Hindlimb muscle (tissue), 1 donor: ENCODE measurements around the gene DAND5. TPM values are rescaled to one million over a fixed set of nuclear protein-coding genes. Genes with fewer than 3 reads are reported as not detected.
A peak's percentile ranks its signal among the peaks of the same experiment; 100 is the strongest.

Source experiments
- DNase-seq: peaks from one replicate; pipeline ENCODE4 v3.0.0-alpha.2; 2013
- polyA plus RNA-seq: library from polyadenylated mRNA; unstranded; fragments of 120-200 nt; gene quantifications from one replicate; pipeline ENCODE4 v1.2.1, GENCODE V29; 2013; ENCODE audit not compliant: insufficient read length

DAND5 gene
- polyA plus RNA-seq, 1 donor: 0.18 TPM

DNA sequence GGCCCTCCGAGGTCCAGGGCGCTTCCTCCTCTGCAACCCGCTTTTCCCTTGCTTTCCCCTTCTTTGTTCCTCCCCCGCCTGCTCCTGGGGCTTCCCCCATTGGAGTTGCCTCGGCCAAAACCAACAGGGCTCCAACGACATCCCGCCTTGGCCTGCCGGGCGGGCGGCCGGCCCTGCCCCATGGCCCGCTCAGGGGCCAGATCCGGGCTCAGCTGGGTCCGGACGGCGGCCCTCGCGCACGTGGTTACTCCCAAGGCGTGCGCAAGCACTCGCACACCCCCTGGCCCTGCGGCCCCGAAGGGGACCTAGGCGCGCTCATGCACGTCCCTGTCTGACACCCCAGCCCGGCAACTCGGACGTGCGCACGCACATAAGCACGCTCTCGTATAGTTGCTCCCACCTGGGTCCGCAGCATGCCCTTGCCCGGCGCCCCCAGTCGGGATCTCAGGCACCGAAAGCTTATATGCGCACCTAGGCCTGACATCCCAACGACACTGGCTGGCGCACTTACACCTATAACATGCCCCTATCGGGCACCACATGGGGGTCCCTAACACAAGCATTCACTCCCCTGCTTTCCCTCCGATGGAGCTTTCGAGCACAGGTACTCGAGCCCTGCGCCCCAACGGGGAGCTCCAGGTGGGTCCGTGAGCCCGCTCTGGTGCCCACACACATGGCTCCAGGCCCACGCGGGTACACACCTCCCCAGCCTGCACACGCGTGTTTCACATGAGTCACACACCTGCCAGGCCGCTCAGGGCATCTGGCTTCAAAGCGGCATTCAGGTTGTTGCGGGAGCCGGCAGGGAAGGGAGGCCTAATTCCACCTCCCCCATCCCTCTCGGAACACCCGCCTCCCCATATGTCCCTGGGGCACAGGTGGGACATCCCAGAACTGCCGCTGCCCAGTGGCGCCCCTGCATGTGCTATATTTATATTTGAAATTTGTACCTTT lies 40.9 kb downstream of the DAND5 start:
- DNase-seq: no peak

DNA sequence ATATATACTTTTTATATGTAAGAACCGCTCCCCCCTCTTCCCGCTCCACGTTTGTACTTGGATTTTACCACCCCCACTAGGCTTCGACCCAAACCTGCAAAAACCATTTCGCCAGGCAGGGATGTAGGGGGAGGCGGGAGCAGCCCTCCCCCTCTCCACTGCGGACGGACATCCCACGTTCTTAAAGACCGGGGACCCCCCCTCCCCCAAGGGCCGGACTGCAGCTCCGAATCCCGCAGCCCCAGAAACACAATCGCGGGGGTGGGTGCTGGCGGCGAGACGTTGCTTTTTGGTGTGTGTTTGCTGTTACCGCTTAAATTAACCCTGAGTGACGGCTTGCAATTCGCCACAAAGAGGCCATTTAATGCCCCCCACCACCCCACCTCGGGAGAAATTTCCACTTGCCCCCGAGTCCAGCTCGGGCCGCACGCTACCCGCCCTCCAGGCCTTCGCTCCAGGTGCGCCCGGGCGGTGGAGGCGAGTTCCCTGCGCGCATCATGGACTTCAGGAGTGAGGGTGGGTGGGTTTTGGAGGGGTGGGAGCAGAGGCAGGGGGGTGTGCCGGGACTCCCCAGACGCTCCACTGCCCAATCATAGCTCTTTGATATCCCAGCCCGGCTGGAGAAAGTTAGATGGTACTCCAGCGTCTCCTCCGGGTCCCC lies 41.7 kb downstream of the DAND5 start:
- DNase-seq: peak; percentile 68

DNA sequence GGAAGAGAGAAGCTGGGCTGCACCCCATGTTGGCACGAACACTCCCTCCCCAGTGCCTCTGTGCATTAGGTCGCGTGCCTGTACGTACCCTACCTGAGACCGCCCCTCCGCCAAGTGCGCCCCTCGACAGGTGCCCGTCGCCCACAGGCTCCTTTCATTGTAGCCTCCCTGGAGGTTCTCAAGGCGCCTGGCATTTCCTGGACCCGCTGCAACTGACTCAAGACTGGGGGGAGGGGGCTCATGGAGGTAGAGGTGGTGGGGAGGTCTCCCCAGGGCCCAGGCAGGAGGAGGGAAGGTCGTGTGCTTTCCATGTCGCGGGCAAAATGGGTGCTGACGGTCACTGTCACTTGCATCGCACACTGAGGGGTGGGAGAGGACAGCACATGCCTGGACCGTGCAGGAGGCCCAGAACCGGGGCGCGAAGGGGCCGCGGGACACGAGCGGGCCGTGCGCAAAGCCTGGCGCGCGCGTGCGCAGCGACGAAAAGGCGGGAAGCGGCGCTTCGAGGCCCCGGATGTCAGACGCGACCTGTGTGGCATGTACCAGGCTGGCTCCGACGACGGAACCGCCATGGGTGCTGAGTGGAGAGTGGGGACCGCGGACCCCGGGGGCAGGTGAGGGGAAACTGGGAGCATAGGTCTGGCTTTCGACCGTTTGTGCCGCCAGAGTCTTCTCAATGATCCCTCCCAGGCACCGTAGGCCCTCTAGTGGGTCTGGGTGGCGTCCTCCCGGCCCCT lies 42.4 kb downstream of the DAND5 start:
- no peak for DNase-seq

DNA sequence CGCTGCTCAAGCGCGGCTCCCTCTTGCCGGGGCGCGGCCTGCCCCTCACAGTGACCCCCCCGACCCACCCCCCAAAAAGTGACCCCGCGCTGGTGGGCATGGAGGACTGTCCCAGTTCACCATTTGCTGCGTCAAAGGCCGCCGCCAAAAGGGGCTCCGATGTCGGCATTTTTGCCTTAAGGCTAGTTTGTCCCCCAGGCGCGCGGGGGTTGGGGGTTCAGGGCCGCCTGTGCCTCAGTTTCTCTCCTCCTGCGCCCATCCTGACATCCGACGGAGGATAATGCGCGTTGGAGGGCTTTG lies 43.0 kb downstream of the DAND5 start:
- no peak for DNase-seq

DNA sequence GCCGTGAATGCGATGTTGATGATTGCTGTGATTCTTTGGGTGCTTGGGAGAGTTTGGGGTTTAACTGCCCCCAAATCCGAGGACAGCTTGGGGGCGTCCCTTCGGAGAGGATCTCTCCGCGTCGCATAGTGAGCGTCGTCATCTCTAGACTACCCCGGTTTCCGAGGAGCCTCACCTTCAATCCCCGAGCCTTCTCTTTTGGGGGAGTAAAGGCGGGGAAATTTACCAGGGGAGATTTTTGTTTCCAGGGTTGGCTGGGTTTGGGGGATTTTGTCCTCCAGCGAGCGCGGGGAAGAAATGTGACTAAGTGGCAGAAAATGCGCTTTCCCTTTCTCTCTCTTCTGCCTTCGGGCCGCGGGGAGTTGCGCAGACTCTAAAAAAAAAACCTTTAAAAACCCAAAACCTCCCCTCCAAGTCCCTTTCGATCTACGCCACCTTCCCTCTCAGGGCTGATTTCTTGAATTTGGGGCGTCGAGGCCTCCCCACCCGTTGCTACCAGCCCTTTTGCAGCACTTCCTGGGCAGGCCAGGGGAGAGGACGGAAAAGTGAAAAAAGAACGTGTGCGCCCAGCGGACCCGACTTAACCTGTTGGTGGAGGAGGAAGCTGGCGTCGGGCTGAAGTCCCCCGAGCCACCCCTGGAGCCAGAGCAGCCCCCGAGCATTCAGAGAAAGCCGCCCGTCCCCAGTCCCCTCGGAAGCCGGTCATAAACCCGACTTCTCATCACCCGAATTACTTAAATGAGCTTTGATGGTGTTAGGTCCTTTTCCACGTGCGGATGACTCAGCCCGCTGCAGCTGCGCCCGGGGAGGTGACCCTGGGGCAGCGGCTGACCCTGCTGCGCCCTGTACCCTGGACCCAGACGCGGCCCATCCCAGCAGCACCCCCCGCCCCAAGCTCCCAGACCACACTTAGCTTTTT lies 43.6 kb downstream of the DAND5 start:
- DNase-seq: no peak

DNA sequence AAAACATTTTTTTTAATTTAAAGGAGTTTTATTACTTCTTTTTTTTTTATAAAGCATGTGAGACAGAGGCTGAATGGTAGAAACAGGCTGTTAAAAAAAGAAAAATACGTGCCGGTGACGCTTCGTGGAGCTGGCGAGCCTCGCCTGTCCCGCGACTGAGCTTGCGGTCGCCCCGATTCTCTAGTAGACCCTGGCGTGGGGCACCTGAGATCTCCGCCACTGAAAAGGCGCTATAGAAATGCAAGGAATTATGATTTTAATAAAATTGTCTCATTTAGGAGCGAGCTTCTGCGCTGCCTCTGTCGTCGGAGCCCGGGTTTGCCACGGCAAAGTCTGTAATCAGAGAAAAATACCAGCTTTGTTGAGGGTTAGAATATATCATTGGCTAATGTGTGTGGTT lies 44.3 kb downstream of the DAND5 start:
- no peak for DNase-seq

DNA sequence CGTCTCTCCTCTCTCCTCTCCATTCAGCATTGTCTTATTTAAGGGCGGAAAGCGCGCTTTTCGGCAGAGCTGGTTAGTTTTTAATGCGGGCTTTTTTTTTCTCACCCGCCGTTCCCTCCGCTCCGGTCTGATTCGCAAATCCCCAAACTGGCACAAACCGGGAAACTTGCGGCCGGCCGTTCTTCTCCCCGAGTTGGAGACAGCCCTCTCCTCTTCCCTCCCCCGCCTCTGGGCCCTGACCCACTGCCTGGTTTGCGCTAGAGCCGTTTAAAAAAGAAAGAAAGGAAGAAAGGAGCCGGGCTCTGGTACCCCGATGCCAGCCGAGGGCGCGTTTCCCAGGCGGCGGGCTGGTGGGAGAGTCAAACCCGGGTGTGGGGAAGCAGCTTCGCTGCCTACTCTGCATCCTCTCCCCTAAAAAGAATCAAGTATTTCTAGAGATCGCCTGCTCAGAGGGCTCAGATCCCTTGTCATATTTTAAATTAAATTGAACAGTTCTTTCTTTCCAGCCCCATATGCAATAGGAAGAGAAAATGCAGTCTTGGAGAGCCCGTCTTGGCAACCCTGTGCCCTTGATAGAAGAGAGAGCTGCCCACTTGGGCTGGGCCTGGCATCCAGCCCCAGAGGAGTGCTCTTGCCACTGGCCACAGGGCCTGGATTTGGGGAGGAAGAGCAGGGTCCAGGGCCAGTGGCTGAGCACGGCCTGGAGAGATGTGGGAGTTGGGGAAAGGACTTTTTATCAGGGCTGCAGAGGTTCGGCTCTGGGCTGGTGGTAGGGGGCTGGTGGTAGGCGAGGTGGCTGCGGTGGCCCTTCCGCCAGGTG lies 44.9 kb downstream of the DAND5 start:
- DNase-seq: no peak

DNA sequence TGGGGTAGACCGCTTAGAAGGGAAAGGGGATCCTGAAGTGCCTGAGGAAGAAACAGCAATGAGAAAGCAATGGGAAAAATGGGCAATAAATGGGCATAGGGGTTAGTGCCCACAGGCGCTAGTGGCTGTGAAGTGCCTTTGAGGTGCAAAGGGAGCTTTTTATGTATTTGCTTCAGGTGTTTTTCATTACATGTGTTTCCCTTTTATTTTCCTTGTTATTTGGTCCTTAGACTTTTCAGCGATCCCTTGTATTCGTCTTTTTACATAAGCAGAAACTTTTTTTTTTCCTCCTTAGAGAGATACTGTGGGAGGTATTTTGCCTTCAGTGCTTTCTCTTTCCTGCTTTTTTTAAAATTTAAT lies 45.5 kb downstream of the DAND5 start:
- DNase-seq: no peak

DNA sequence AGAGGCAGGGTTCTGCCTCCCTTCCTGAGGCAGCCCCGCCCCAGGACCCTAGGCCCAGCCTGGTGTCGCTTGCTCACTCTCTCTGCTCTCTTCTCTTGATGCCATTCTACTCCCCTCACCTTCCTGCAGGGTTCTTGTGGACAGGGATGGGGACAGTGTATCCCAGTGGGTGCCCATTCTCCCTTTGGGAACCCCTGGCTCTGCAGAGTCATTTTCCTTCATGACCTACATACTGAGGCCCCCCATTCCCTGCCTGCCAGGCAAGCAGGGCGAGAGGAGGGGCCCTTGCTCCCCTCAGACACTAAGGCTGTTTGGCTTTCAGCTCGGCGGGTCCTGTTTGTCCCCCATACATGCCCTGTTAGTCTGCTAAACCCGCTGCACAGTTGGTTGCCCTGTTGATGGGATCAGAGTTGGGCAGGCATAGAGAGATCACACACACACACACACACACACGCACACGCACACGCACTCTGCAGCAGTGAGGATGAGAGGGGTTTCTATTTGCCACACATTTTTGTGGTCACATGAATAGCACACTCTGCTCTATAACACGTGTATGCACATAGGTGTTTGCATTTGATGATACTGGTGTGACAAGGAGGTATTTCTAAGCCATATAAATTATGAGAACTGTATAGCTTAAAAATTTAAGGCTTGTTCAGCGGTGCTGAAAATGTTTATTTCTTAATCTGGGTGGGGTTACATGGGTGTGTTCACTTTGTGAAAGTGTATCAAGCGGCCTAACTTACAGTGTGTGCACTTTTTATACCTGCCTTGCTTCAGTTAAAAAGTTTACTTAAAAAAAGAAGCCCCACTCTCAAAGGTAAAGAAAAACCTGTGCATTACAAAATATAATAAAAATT lies 46.2 kb downstream of the DAND5 start:
- no peak for DNase-seq

DNA sequence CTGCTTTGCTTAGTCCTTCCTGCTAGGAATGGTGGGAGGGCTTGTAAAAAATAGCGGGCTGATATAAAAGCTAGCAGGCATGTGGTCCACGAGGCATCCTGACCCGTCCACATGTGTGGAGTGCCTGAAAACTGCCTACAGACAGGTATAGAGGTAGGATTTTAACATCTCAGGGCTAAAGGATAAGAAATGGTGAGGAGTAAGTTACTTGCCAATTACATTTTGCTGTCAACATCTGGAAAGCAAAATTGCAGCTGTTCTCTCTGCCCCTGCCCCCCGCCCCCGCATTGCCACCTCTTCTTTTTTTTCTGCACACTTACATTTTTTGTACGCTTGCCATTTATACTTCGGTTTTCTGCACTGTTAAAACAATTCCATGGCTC lies 46.9 kb downstream of the DAND5 start:
- no peak for DNase-seq

DNA sequence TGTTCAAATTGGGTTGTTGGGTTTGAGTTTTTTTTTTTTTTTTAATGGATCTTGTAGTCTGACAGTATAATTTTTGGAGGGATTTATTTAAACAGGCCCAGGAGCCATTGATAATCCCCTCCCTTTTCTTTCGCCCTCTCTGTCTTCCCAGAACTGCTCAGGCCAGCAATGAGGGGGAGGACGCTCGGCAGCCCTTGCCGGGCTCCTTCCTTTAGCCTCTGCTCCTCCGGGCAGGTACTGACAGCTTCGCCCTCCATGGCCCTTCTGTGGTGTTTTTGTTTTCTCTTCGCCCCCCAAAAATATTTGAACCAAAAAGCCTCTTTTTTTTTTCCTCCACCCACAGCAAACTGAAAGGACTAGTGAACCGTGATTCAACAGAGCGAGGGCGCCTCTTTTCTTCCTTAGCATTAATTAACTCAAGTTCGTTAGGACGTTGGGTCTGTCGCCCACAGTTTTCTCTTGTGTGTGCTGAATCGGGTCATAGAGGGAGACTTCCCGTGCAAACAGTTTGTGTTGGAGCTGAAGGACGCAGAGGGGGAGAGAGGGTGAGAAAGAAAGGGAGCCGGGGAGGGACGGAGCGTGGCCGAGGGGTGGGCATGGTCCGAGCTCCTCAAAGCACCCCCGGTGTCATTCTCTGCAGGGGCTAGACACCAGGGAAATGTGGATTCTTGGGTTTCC lies 47.4 kb downstream of the DAND5 start:
- no peak for DNase-seq

DNA sequence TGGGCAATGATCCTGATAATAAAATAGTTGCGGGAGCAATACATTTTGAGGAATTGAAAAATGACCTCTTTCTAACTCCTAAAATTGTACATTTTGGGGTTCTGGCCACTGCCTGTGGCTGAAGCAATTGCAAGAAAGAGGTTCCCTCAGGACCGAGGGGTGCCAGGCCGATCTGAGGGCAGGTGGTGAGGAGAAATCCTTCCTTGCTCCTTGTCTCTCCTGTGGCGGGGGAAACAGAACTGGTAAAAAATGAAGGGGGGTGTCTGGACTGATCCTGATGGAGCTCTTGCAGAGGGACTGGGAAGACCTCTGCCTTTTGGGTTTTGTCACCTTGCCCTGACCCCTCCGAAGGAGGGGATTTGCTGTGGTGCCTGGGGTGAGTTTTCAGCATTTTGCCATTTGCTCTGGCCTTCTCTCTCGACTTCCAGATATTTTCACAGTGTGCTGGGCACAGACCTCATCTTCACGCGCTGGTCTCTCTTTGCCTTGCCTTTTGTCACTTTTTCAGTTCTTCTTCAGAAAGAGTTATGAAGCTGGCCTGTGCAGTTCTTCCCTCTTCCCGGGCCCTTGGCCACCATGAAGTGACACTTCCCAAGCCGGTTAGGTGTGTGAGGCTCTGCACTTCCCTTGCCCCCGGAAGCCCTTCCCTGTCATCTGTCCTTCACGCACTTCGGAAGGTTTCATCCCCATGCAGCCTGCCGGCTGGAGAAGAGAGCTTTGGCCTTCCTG lies 48.1 kb downstream of the DAND5 start:
- DNase-seq: no peak

DNA sequence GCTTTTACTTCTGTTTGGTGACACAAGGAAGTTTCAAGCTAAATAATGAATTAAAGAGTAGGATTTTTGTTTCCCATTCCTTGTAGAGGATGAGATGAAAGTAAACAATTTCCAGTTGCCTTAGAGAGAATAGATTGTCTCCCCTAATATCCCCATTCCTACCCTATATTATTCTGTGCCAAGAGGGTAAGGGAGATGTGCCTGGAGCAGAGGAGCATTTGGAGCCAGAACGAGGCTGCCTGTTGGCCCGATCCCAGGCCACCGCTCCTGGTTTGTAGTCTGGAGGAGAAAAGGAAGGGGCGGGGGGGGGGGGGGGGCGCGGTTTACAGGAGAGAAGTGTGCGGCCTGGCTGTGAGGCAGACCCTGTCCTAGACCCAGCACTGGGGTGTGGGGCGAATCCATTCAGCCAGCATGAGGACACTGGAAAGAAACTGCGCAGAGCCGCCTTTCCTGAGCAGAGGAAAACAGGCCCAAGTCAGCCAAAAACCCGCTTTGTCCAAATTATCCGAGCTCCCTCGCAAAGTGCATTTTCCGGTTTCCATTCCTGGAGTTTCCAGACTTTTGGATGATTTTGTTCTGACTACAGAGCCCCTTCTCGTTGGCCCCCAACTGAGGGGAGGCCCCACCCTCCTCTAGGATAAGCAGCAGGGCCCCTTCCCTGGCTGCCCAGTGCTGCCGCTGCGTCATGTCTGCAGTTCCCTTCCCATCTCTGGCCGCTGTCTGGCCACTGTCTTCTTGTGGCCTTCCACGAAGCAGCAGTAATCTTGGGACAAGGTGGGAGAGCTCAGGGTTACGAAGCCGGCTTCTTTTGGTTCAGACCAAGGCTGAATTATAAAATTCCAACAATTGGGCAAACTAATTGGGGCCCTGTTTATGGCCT lies 48.9 kb downstream of the DAND5 start:
- DNase-seq: peak; percentile 76

DNA sequence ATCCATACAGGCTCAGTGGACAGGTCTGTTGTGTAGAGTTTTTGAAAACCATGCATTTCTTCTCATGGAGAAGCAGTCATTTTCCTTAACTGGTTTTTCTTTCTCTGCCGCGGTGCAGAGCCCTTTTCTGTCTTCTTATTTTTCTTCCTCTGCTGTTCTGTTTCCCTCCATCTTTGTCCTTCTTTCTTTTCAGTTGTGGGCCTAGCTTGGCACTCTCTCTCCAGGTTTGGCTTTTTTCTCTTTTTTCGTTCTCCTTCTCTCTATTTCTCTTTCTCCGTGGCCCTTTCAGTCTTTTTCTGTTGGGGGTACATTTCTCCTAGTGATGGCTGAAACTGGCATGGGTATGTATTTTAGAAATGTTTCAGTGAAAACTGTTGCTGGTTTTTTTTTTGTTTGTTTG lies 50.0 kb downstream of the DAND5 start:
- no peak for DNase-seq

DNA sequence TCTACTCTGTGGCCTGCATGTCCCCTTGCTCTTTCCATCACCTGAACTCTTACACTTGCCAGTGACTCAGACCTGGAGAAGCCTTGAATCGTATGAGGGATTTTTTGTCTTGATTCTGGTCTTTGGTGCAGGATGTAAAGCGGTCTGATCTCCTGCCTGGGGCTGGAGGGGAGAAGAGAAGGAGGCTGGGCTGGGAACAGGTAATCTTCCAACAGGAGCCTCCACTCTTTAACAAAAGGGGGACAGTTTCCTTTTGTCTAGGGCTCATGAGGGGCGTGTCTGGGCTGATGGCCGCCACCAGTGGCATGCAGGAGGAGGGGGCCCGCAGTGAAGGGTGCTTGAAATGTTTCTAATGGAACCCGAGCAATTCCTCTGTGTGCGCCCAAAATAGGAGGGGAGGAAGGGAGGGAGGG lies 50.6 kb downstream of the DAND5 start:
- DNase-seq: no peak

DNA sequence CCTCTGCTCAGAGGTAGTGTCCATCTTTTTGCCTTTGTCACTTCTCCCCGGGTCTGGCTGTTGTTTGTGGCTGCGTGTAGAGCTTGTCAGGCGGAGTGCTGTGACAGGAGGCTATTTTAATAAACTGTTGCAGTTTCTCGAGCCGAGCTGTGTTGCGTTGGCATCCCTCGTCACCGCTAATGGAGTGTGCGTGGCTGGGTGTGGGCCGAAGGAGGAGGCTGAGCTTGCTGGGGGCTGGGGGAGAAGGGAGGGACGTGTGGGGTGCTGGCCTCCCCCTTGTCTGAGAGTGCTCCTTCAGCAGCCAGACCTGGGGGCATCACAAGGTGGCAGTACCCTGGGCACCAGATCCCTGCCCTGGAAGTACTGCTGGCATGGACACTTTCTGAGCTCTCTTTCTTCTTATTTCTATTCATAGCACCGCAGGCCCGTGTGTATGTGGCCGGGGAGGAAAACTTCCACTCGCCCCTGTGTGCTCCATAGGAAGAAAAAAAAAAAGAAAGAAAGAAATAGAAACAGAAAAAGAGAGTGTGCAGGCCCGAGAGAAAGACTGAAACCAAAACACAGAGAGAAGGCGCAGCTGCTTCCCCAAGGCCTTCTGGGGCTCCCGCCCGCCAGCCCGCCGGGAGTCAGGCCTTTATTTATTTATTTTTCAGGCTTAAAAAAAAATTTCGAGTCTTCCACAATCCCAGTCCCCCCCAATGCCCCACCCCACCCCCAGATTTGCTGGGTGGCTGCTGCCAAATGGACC lies 52.9 kb downstream of the DAND5 start:
- no peak for DNase-seq

DNA sequence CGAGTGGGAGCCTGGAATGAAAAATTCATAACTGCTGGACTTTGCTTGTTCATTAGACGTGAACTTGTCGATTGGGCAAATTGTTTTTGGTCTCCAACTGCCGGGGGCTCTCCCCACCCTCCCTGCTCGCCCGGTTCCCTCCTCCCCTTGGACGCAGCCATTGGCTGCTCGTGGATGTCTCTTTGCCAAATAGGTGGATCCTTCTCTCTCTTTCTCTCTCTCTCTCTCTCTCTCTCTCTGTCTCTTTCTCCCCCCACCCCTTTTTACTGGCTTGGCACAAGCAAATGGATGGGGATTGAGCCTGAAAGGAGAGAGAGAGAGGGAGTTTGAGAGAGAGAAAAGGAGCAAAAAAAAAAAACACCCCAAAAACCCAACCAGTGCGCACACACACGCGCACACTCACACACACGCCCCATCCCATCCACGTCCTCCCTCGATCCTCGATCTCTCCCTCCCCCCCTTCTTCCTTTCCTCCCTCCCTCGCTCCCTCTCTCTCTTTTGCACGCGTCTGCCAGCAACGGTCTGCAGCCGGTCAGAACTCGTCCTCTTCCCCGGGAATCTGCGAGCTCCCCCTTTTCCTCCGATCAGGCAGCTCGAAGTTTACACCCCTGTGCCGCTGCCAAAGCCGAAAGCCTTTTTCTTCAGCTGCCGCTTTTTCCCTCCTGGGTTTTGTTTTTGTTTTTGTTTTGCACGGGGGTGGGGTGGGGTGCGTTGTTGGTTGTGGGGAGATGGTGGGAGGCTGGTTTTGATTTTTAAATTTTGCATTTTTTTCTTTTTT lies 53.7 kb downstream of the DAND5 start:
- peak; percentile 94 for DNase-seq
